GM12878 (cell line): ENCODE results near the gene NMT1. TPM values are rescaled to one million over a fixed set of nuclear protein-coding genes. Genes with fewer than 3 reads are reported as not detected.

Source experiments
- ATAC-seq: fragments of 200-7000 bp; cut with Tn5 transposase; 3 replicates; pipeline ENCODE4 v1.9.1; 2020; ENCODE audit warnings: mild to moderate bottlenecking, moderate library complexity
- BruUV-seq: library from RNA; stranded (reverse); fragments of 400-500 nt; replicated peaks from 2 replicates; lab custom pipeline; 2021; lab: Mats Ljungman, UMichigan
- CTCF ChIA-PET: fragments of 300-600 bp; sonication (Branson Sonifier 250); formaldehyde crosslinking; extraction: SDS; loops from one replicate; lab custom pipeline; 2021; ENCODE audit warnings: inconsistent platforms; lab: Yijun Ruan, JAX
- POLR2A ChIA-PET: fragments of 350-600 bp; formaldehyde crosslinking; extraction: SDS; loops from one replicate; lab custom pipeline; 2021; ENCODE audit warnings: inconsistent platforms; lab: Charles Lee
- RAD21 ChIA-PET: fragments of 300-600 bp; sonication (Branson Sonifier 250); formaldehyde crosslinking; loops from one replicate; lab custom pipeline; 2023; ENCODE audit warnings: antibody characterized with exemption; ENCODE audit not compliant: unreplicated experiment; lab: Charles Lee
- SMC1A ChIA-PET: fragments of 300-600 bp; sonication (Branson Sonifier 250); formaldehyde crosslinking; loops from one replicate; lab custom pipeline; 2023; ENCODE audit not compliant: unreplicated experiment, uncharacterized antibody; lab: Charles Lee
- DNase-seq: peaks from one replicate; pipeline ENCODE4 v3.0.0-alpha.2; 2011; ENCODE audit warnings: low read depth, low spot score
- FAIRE-seq: peaks from 3 replicates; lab custom pipeline; 2011; peaks lifted over from hg19 to GRCh38; lab: Jason Lieb, UNC
- H2AFZ ChIP-seq: 2 replicates; pipeline ENCODE4 v1.6.0; 2011; ENCODE audit warnings: low read depth, low read length, control low read depth; ENCODE audit not compliant: control insufficient read depth
- H3K27ac ChIP-seq: 2 replicates; pipeline ENCODE4 v1.5.1; 2011; ENCODE audit warnings: control low read depth; ENCODE audit not compliant: control insufficient read depth, insufficient read depth
- H3K27me3 ChIP-seq, 2 experiments: replicated peaks in 1 of 2; 2 replicates each; pipeline versions ENCODE4 v1.6.0 to v1.6.1; 2011; ENCODE audit warnings: low read length in 1 of 2; ENCODE audit not compliant: control insufficient read depth in 2 of 2, insufficient read depth in 2 of 2
- H3K36me3 ChIP-seq, 2 experiments: 2 replicates each; pipeline ENCODE4 v1.5.1; 2011; ENCODE audit warnings: low read length in 1 of 2; ENCODE audit not compliant: control insufficient read depth in 2 of 2, insufficient read depth in 2 of 2
- H3K4me1 ChIP-seq: 2 replicates; pipeline ENCODE4 v1.6.1; 2011; ENCODE audit warnings: mild to moderate bottlenecking, low read length, moderate library complexity, mixed read lengths; ENCODE audit not compliant: control insufficient read depth, insufficient read depth
- H3K4me2 ChIP-seq: 2 replicates; pipeline ENCODE4 v1.6.0; 2011; ENCODE audit warnings: control low read depth; ENCODE audit not compliant: control insufficient read depth, insufficient read depth
- H3K4me3 ChIP-seq: fragments of 200-600 bp; sonication (generic); 2 replicates; pipeline ENCODE4 v1.5.1; 2016
- H3K79me2 ChIP-seq: 2 replicates; pipeline ENCODE4 v1.6.0; 2011; ENCODE audit warnings: low read length; ENCODE audit not compliant: control insufficient read depth, insufficient read depth
- H3K9ac ChIP-seq: 2 replicates; pipeline ENCODE4 v1.8.0; 2011; ENCODE audit warnings: low read length, control low read depth, mixed read lengths; ENCODE audit not compliant: control insufficient read depth, insufficient read depth
- H3K9me3 ChIP-seq: replicated peaks from 3 replicates; pipeline ENCODE4 v1.5.1; 2011; ENCODE audit warnings: mild to moderate bottlenecking, low read length; ENCODE audit not compliant: control insufficient read depth, insufficient read depth
- H4K20me1 ChIP-seq: 2 replicates; pipeline ENCODE4 v1.6.0; 2011; ENCODE audit not compliant: control insufficient read depth, insufficient read depth
- ATF7 ChIP-seq: fragments of 450-650 bp; IDR thresholded peaks from 2 replicates; pipeline ENCODE4 v1.6.1; 2016; ENCODE audit warnings: low read depth, mild to moderate bottlenecking
- BCL3 ChIP-seq: IDR thresholded peaks from 2 replicates; pipeline ENCODE4 v1.6.1; 2011; ENCODE audit warnings: borderline replicate concordance, low read depth, mild to moderate bottlenecking, moderate library complexity, low read length; ENCODE audit not compliant: insufficient read depth, poor library complexity, severe bottlenecking
- CBX5 ChIP-seq: sonication (generic); IDR thresholded peaks from 2 replicates; pipeline ENCODE4 v1.6.1; 2016; ENCODE audit warnings: low read depth, moderate library complexity, mild to moderate bottlenecking, inconsistent platforms
- CEBPB ChIP-seq, 2 experiments: fragments of 150-350 bp in 1 of 2; IDR thresholded peaks; 2 replicates each; pipeline ENCODE4 v1.6.1; 2012 to 2014; ENCODE audit warnings: low read depth in 2 of 2, low read length in 2 of 2, borderline replicate concordance in 1 of 2, inconsistent platforms in 1 of 2
- ELK1 ChIP-seq: IDR thresholded peaks from 2 replicates; pipeline ENCODE4 v1.6.1; 2012; ENCODE audit warnings: low read depth, low read length, improper control_type of control experiment
- ETV6 ChIP-seq, 2 experiments: fragments of 450-650 bp in 1 of 2; IDR thresholded peaks in 1 of 2; conservative IDR thresholded peaks in 1 of 2; 2 replicates each; pipeline ENCODE4 v1.6.1; 2014; ENCODE audit warnings: antibody characterized with exemption in 1 of 2, borderline replicate concordance in 1 of 2, low read depth in 1 of 2, mild to moderate bottlenecking in 1 of 2, moderate library complexity in 1 of 2
- EZH2 ChIP-seq: IDR thresholded peaks from 2 replicates; pipeline ENCODE4 v1.6.1; 2012; ENCODE audit warnings: low read depth, mild to moderate bottlenecking, control low read depth, inconsistent platforms, low read length, borderline replicate concordance; ENCODE audit not compliant: control insufficient read depth
- NBN ChIP-seq: fragments of 450-650 bp; IDR thresholded peaks from 2 replicates; pipeline ENCODE4 v1.6.1; 2016
- NFYB ChIP-seq: IDR thresholded peaks from 2 replicates; pipeline ENCODE4 v1.6.1; 2011; ENCODE audit warnings: low read depth, mild to moderate bottlenecking, low read length, improper control_type of control experiment, moderate library complexity; ENCODE audit not compliant: insufficient read depth
- NRF1 ChIP-seq: conservative IDR thresholded peaks from 2 replicates; pipeline ENCODE4 v1.6.1; 2011; ENCODE audit warnings: mild to moderate bottlenecking, low read depth, low read length, improper control_type of control experiment
- PML ChIP-seq: IDR thresholded peaks from 2 replicates; pipeline ENCODE4 v1.6.1; 2012; ENCODE audit warnings: low read length, inconsistent platforms
- SKIL ChIP-seq: fragments of 450-650 bp; IDR thresholded peaks from 2 replicates; pipeline ENCODE4 v1.6.1; 2017; ENCODE audit warnings: mild to moderate bottlenecking, low read depth, inconsistent platforms; ENCODE audit not compliant: poor library complexity, severe bottlenecking
- TCF12 ChIP-seq: IDR thresholded peaks from 2 replicates; pipeline ENCODE4 v1.6.1; 2011; ENCODE audit warnings: low read depth, mild to moderate bottlenecking, low read length
- WGBS: methylation state at CpG from one replicate; pipeline ENCODE4 v1.1.6; 2016; ENCODE audit warnings: low lambda C conversion rate; ENCODE audit not compliant: insufficient replicate concordance, insufficient coverage; ENCODE audit errors: missing lambda C conversion rate; 5-methylcytosine and 5-hydroxymethylcytosine counted together
- in situ Hi-C: fragments of 300-500 bp; cut with MboI; formaldehyde crosslinking; loops from 9 replicates; pipeline ENCODE4 v1.14.3; 2018; ENCODE audit warnings: mixed read lengths
- intact Hi-C: fragments of 100-400 bp; cut with micrococcal nuclease; formaldehyde crosslinking; loops from one replicate; pipeline ENCODE4 v1.14.2; 2022; ENCODE audit not compliant: unreplicated experiment
- polyA plus RNA-seq, 11 experiments: library from polyadenylated mRNA; depleted of rRNA in 4 of 11; unstranded in 6 of 11; stranded (reverse) in 5 of 11; fragments of >200 nt; fragmentation: Nextera tagmentation in 4 of 11; fragmentation: Illumina TruSeq in 1 of 11; extraction: Ambion mirVana in 4 of 11; extraction: Trizol in 1 of 11; gene quantifications; 1 replicate in 1 of 11; 2 replicates in 10 of 11; pipeline versions ENCODE4 v1.2.1 to v1.2.3, GENCODE V29; 2011 to 2016; ENCODE audit warnings: inconsistent platforms in 2 of 11, missing spikeins in 2 of 11, low read depth in 1 of 11
- total RNA-seq, 4 experiments: library from RNA; depleted of rRNA in 3 of 4; stranded (reverse); fragments of >200 nt in 3 of 4; fragmentation: Illumina TruSeq in 1 of 4; extraction: Trizol in 1 of 4; gene quantifications; 2 replicates each; pipeline versions ENCODE4 v1.2.1 to v1.2.3, GENCODE V29; 2013 to 2021
- TF ChIP-seq, protein P1 (sequence below), 3 experiments: IDR thresholded peaks in 2 of 3; conservative IDR thresholded peaks in 1 of 3; 2 replicates each; pipeline ENCODE4 v1.5.1; 2011; ENCODE audit warnings: low read depth in 3 of 3, low read length in 3 of 3, mild to moderate bottlenecking in 3 of 3, control low read depth in 2 of 3, moderate library complexity in 2 of 3, inconsistent platforms in 1 of 3, mixed read lengths in 1 of 3; ENCODE audit not compliant: control insufficient read depth in 2 of 3, insufficient read depth in 1 of 3; ENCODE audit errors: extremely low read depth in 1 of 3

The NMT1 gene
- total and polyA plus RNA-seq, 10 of the 15 experiments (the other 5 are each of a cell fraction or from before 2014, with no cell fraction given), result 96.7 to 395 (median 222) TPM

- intact Hi-C loops, result no loop called here
- H3K9me3 ChIP-seq, result no peaks in the 10 kb centered on the region
- H4K20me1 ChIP-seq, result no peaks in the 10 kb centered on the region
- FAIRE-seq, result no peak
- peaks cover 6% of the 10 kb centered on the region for H3K4me1 ChIP-seq
- H3K79me2 ChIP-seq, result peaks cover 21% of the 10 kb centered on the region
- WGBS, result 100% methylated on average over 4 of the region's 4 CpGs
- H3K4me3 ChIP-seq, result no peak overlapping the region
- POLR2A ChIA-PET, result interaction anchor here (0.7 to 4.2 kb wide), 6 partner anchors 9 to 129 kb away, joined by 3 to 34 read pairs (median 7); partner anchors contain the start of gene DCAKD
- H3K36me3 ChIP-seq, result no peaks in the 10 kb centered on the region; a peak in 2 of 4 replicates
- RAD21 ChIA-PET, result interaction anchor here (0.7 to 3.1 kb wide), 3 partner anchors 9 to 120 kb away, joined by 3 to 25 read pairs (median 8); partner anchors contain the start of gene DCAKD
- TF ChIP-seq NBN, result no peak
- no peak for TF ChIP-seq NFYB
- TF ChIP-seq BCL3, result no peak
- TF ChIP-seq NRF1, result no peak
- no peak for TF ChIP-seq SKIL
- TF ChIP-seq, protein P1, sequence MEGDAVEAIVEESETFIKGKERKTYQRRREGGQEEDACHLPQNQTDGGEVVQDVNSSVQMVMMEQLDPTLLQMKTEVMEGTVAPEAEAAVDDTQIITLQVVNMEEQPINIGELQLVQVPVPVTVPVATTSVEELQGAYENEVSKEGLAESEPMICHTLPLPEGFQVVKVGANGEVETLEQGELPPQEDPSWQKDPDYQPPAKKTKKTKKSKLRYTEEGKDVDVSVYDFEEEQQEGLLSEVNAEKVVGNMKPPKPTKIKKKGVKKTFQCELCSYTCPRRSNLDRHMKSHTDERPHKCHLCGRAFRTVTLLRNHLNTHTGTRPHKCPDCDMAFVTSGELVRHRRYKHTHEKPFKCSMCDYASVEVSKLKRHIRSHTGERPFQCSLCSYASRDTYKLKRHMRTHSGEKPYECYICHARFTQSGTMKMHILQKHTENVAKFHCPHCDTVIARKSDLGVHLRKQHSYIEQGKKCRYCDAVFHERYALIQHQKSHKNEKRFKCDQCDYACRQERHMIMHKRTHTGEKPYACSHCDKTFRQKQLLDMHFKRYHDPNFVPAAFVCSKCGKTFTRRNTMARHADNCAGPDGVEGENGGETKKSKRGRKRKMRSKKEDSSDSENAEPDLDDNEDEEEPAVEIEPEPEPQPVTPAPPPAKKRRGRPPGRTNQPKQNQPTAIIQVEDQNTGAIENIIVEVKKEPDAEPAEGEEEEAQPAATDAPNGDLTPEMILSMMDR (IDR thresholded peaks at IDR 0.05 in 2 of 3, conservative IDR thresholded peaks at IDR 0.05 in 1 of 3; ENCODE audit: control insufficient read depth in 2 of 3, extremely low read depth in 1 of 3, insufficient read depth in 1 of 3, low read depth in 3 of 3, low read length in 3 of 3), result no peak
- TF ChIP-seq ETV6 (conservative IDR thresholded peaks at IDR 0.05 in 1 of 2, IDR thresholded peaks at IDR 0.05 in 1 of 2; ENCODE audit: borderline replicate concordance in 1 of 2, low read depth in 1 of 2), result no peak
- TF ChIP-seq TCF12, result no peak
- TF ChIP-seq PML, result no peak
- no peak for TF ChIP-seq CBX5
- TF ChIP-seq ELK1, result no peak
- TF ChIP-seq EZH2, result no peak
- no peak for TF ChIP-seq CEBPB (IDR thresholded peaks at IDR 0.05; ENCODE audit: borderline replicate concordance in 1 of 2, low read depth in 2 of 2, low read length in 2 of 2)
- no peak for TF ChIP-seq ATF7
- no peak for ATAC-seq
- no peak overlapping the region for H3K9ac ChIP-seq
- CTCF ChIA-PET, result interaction anchor here (1.1 to 4.2 kb wide), 4 partner anchors 9 to 95 kb away, joined by 3 to 24 read pairs (median 13); partner anchors contain the start of gene ACBD4
- H2AFZ ChIP-seq, result no peak overlapping the region
- no peak overlapping the region for H3K4me2 ChIP-seq
- DNase-seq, result no peak
- no peaks in the 10 kb centered on the region for H3K27me3 ChIP-seq
- SMC1A ChIA-PET, result interaction anchor here (0.7 to 2.9 kb wide), 5 partner anchors 9 to 26 kb away, joined by 3 to 30 read pairs (median 3); partner anchors contain the start of gene DCAKD
- in situ Hi-C loops, result no loop called here
- no peak overlapping the region for H3K27ac ChIP-seq
- no TSS peak for BruUV-seq
Measured at GRCh38 chr17:45040459-45040858, 20.7 kb upstream of the NMT1 start.
